ENCODE data around the gene ACOX1.

Gene ACOX1

DNA sequence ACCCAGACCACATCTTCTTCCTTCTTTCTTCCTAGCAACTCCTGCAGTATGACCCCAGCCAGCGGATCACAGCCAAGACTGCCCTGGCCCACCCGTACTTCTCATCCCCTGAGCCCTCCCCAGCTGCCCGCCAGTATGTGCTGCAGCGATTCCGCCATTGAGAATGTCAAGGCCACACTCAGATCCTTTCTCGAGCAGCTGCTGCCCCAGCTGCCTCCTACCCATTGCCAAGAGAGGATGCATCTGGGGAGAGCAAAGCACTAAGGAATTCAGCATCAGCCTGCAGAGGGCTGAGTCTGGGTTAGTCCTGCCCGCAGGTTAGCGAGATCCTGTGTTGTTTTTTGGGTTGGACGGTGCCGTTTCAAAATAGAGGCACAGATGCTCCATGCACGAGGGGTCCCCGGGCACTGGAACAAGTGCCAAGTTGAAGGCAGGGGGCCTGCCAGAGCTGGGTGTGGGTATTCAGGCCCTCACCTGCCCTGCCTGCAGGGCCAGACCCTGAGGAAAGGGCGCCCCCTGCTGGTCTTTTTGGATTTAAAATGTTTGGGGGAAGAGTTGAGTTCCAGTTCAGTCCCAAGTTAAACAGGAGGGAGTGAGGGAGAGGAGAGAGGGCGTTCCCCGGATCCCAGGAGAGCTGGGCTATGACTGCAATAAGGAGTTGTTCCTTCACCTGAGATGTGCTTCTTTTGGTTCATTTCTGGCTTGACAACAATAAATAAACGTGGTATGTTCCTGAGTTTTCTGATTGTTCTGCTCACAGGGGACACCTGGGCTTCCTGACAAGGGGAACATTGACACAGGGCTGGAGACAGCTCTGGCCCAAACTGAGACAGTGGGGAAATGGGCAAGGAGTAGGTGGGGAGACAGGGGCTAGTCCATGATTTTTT, 26.5 kb upstream of the ACOX1 start:
- no peaks in the 10 kb centered on the region for H3K79me2 ChIP-seq (ENCODE audit: control insufficient read depth, low read length)
- H3K27ac ChIP-seq (ENCODE audit: low read depth, low read length), result no peak overlapping the region
- no peak for TF ChIP-seq EZH2phosphoT487 (IDR thresholded peaks at IDR 0.05; ENCODE audit: borderline replicate concordance, low read length)
- TF ChIP-seq, protein P1, sequence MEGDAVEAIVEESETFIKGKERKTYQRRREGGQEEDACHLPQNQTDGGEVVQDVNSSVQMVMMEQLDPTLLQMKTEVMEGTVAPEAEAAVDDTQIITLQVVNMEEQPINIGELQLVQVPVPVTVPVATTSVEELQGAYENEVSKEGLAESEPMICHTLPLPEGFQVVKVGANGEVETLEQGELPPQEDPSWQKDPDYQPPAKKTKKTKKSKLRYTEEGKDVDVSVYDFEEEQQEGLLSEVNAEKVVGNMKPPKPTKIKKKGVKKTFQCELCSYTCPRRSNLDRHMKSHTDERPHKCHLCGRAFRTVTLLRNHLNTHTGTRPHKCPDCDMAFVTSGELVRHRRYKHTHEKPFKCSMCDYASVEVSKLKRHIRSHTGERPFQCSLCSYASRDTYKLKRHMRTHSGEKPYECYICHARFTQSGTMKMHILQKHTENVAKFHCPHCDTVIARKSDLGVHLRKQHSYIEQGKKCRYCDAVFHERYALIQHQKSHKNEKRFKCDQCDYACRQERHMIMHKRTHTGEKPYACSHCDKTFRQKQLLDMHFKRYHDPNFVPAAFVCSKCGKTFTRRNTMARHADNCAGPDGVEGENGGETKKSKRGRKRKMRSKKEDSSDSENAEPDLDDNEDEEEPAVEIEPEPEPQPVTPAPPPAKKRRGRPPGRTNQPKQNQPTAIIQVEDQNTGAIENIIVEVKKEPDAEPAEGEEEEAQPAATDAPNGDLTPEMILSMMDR (IDR thresholded peaks at IDR 0.05; ENCODE audit: low read depth, low read length, poor library complexity, severe bottlenecking), result peak; percentile 85
- H4K20me1 ChIP-seq (ENCODE audit: control insufficient read depth, insufficient read depth, low read depth, low read length), result no peaks in the 10 kb centered on the region
- H3K9me3 ChIP-seq (ENCODE audit: control insufficient read depth, insufficient read depth, low read length), result no peaks in the 10 kb centered on the region
- no peaks in the 10 kb centered on the region for H3F3A ChIP-seq (ENCODE audit: control insufficient read depth, insufficient read depth)
- H3K9me2 ChIP-seq (replicated peaks; ENCODE audit: control insufficient read depth, low read length), result no peaks in the 10 kb centered on the region
- H3K4me3 ChIP-seq (ENCODE audit: low read length), result no peak overlapping the region
- H3K36me3 ChIP-seq (ENCODE audit: control insufficient read depth, low read length), result 0 out of 2 replicates have a peak, but pooled peaks cover 3% of the 10 kb centered on the region
- H3K27me3 ChIP-seq (ENCODE audit: control insufficient read depth, low read length), result no peaks in the 10 kb centered on the region
- H3K4me1 ChIP-seq (ENCODE audit: control insufficient read depth, low read length), result no peaks in the 10 kb centered on the region
- H3K4me2 ChIP-seq (ENCODE audit: low read length), result no peak overlapping the region

DNA sequence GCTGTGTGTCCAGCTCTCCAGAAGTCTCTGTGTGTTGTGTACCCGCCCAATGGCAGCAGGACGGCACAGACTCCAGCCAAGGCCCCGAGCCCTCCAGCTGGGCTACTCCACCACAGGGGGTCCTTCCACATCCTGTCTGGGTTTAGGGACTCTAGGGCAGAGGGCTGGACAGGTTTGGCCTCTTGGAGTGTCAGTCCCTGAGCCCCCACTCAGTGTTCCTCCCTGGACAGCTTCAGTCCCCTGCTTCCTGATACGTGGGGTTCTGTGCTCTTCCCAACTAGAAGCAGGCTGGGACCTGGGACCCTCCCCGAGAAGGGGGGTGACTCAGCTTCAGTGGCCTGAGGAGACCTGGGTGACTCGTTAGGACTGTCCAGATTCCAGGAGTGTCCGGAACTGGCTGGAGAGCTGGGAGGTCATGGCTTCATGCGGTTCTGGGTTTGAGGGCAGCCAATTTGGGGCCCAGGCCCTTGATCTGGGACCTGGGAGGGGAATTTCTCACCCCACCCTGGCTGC, 25.8 kb upstream of the ACOX1 start:
- Histone ChIP-seq H3K4me3 (ENCODE audit: low read length) (no peak overlapping the region), H3K27me3 (ENCODE audit: control insufficient read depth, low read length) (no peaks in the 10 kb centered on the region), H3K79me2 (ENCODE audit: control insufficient read depth, low read length) (no peaks in the 10 kb centered on the region), H3K4me2 (ENCODE audit: low read length) (no peak overlapping the region), H3K9me2 (replicated peaks; ENCODE audit: control insufficient read depth, low read length) (no peaks in the 10 kb centered on the region), H3K4me1 (ENCODE audit: control insufficient read depth, low read length) (peaks cover 3% of the 10 kb centered on the region; the same call in 1 of the 2 replicates), H3K36me3 (ENCODE audit: control insufficient read depth, low read length) (0 out of 2 replicates have a peak, but pooled peaks cover 6% of the 10 kb centered on the region), H3K9me3 (ENCODE audit: control insufficient read depth, insufficient read depth, low read length) (no peaks in the 10 kb centered on the region), H3K27ac (ENCODE audit: low read depth, low read length) (no peak overlapping the region), H3F3A (ENCODE audit: control insufficient read depth, insufficient read depth) (no peaks in the 10 kb centered on the region), H4K20me1 (ENCODE audit: control insufficient read depth, insufficient read depth, low read depth, low read length) (no peaks in the 10 kb centered on the region)
- TF ChIP-seq, protein P1 (IDR thresholded peaks at IDR 0.05; ENCODE audit: low read depth, low read length, poor library complexity, severe bottlenecking), result no peak
- no peak for TF ChIP-seq EZH2phosphoT487 (IDR thresholded peaks at IDR 0.05; ENCODE audit: borderline replicate concordance, low read length)

GRCh38 chr17:76003915-76004314, 24.9 kb upstream of the ACOX1 start:
- H3F3A ChIP-seq (ENCODE audit: control insufficient read depth, insufficient read depth), result no peaks in the 10 kb centered on the region
- TF ChIP-seq, protein P1 (IDR thresholded peaks at IDR 0.05; ENCODE audit: low read depth, low read length, poor library complexity, severe bottlenecking), result no peak
- TF ChIP-seq EZH2phosphoT487 (IDR thresholded peaks at IDR 0.05; ENCODE audit: borderline replicate concordance, low read length), result no peak
- no peak overlapping the region for H3K27ac ChIP-seq (ENCODE audit: low read depth, low read length)
- no peaks in the 10 kb centered on the region for H3K79me2 ChIP-seq (ENCODE audit: control insufficient read depth, low read length)
- H3K36me3 ChIP-seq (ENCODE audit: control insufficient read depth, low read length), result 0 out of 2 replicates have a peak, but pooled peaks cover 6% of the 10 kb centered on the region
- no peaks in the 10 kb centered on the region for H3K9me3 ChIP-seq (ENCODE audit: control insufficient read depth, insufficient read depth, low read length)
- no peaks in the 10 kb centered on the region for H4K20me1 ChIP-seq (ENCODE audit: control insufficient read depth, insufficient read depth, low read depth, low read length)
- peaks cover 3% of the 10 kb centered on the region; the same call in 1 of the 2 replicates for H3K4me1 ChIP-seq (ENCODE audit: control insufficient read depth, low read length)
- H3K4me3 ChIP-seq (ENCODE audit: low read length), result no peak overlapping the region
- H3K9me2 ChIP-seq (replicated peaks; ENCODE audit: control insufficient read depth, low read length), result no peaks in the 10 kb centered on the region
- no peaks in the 10 kb centered on the region for H3K27me3 ChIP-seq (ENCODE audit: control insufficient read depth, low read length)
- H3K4me2 ChIP-seq (ENCODE audit: low read length), result no peak overlapping the region
